ENCODE data around the gene ELOF1. TPM values are rescaled to one million over a fixed set of nuclear protein-coding genes. Genes with fewer than 3 reads are reported as not detected.
A peak's percentile ranks its signal among the peaks of the same experiment; 100 is the strongest.

Gene ELOF1
- total and polyA plus RNA-seq, 2 of the 13 experiments (the other 11 are each of a cell fraction or from before 2014, with no cell fraction given) = 14.5 to 43.2 TPM

- TF ChIP-seq, protein P1, sequence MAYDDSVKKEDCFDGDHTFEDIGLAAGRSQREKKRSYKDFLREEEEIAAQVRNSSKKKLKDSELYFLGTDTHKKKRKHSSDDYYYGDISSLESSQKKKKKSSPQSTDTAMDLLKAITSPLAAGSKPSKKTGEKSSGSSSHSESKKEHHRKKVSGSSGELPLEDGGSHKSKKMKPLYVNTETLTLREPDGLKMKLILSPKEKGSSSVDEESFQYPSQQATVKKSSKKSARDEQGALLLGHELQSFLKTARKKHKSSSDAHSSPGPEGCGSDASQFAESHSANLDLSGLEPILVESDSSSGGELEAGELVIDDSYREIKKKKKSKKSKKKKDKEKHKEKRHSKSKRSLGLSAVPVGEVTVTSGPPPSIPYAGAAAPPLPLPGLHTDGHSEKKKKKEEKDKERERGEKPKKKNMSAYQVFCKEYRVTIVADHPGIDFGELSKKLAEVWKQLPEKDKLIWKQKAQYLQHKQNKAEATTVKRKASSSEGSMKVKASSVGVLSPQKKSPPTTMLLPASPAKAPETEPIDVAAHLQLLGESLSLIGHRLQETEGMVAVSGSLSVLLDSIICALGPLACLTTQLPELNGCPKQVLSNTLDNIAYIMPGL (CRISPR knock-in tag; IDR thresholded peaks at IDR 0.05; ENCODE audit: borderline replicate concordance in 1 of 2, low read depth in 1 of 2) = peak in 1 of 2 experiments; percentile 82; a peak in 2 of 4 replicates
- TF ChIP-seq PLRG1 (conservative IDR thresholded peaks at IDR 0.05) = no peak
- 0 out of 2 replicates have a peak, but pooled peaks have one; percentile 32 for TF ChIP-seq MIER3 (CRISPR knock-in tag; IDR thresholded peaks at IDR 0.05; ENCODE audit: borderline replicate concordance)
- TF ChIP-seq, protein P2, sequence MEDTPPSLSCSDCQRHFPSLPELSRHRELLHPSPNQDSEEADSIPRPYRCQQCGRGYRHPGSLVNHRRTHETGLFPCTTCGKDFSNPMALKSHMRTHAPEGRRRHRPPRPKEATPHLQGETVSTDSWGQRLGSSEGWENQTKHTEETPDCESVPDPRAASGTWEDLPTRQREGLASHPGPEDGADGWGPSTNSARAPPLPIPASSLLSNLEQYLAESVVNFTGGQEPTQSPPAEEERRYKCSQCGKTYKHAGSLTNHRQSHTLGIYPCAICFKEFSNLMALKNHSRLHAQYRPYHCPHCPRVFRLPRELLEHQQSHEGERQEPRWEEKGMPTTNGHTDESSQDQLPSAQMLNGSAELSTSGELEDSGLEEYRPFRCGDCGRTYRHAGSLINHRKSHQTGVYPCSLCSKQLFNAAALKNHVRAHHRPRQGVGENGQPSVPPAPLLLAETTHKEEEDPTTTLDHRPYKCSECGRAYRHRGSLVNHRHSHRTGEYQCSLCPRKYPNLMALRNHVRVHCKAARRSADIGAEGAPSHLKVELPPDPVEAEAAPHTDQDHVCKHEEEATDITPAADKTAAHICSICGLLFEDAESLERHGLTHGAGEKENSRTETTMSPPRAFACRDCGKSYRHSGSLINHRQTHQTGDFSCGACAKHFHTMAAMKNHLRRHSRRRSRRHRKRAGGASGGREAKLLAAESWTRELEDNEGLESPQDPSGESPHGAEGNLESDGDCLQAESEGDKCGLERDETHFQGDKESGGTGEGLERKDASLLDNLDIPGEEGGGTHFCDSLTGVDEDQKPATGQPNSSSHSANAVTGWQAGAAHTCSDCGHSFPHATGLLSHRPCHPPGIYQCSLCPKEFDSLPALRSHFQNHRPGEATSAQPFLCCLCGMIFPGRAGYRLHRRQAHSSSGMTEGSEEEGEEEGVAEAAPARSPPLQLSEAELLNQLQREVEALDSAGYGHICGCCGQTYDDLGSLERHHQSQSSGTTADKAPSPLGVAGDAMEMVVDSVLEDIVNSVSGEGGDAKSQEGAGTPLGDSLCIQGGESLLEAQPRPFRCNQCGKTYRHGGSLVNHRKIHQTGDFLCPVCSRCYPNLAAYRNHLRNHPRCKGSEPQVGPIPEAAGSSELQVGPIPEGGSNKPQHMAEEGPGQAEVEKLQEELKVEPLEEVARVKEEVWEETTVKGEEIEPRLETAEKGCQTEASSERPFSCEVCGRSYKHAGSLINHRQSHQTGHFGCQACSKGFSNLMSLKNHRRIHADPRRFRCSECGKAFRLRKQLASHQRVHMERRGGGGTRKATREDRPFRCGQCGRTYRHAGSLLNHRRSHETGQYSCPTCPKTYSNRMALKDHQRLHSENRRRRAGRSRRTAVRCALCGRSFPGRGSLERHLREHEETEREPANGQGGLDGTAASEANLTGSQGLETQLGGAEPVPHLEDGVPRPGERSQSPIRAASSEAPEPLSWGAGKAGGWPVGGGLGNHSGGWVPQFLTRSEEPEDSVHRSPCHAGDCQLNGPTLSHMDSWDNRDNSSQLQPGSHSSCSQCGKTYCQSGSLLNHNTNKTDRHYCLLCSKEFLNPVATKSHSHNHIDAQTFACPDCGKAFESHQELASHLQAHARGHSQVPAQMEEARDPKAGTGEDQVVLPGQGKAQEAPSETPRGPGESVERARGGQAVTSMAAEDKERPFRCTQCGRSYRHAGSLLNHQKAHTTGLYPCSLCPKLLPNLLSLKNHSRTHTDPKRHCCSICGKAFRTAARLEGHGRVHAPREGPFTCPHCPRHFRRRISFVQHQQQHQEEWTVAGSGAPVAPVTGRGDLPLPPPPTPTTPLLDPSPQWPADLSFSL (CRISPR knock-in tag; IDR thresholded peaks at IDR 0.05) = no peak
- no peak for TF ChIP-seq NCOA1 (CRISPR knock-in tag; IDR thresholded peaks at IDR 0.05)
- TF ChIP-seq KLF11 (CRISPR knock-in tag; IDR thresholded peaks at IDR 0.05) = no peak
- TF ChIP-seq ZNF790 (CRISPR knock-in tag; IDR thresholded peaks at IDR 0.05; ENCODE audit: borderline replicate concordance) = no peak
- 0 out of 2 replicates have a peak, but pooled peaks have one; percentile 52 for TF ChIP-seq ZNF318 (CRISPR knock-in tag; IDR thresholded peaks at IDR 0.05)
- TF ChIP-seq ZNF577 (CRISPR knock-in tag; IDR thresholded peaks at IDR 0.05; ENCODE audit: borderline replicate concordance, low read depth) = no peak
Measured at GRCh38 chr19:11528551-11529341, 30.3 kb downstream of the ELOF1 start, which contains the start of gene ECSIT (continued).
